IPS-NIHi11 (cell line): ENCODE results near the gene TMEM169.

Source experiments
- DNase-seq: peaks from one replicate; pipeline ENCODE4 v3.0.0; 2012; ENCODE audit warnings: mixed read lengths, low spot score

The TMEM169 gene

DNA sequence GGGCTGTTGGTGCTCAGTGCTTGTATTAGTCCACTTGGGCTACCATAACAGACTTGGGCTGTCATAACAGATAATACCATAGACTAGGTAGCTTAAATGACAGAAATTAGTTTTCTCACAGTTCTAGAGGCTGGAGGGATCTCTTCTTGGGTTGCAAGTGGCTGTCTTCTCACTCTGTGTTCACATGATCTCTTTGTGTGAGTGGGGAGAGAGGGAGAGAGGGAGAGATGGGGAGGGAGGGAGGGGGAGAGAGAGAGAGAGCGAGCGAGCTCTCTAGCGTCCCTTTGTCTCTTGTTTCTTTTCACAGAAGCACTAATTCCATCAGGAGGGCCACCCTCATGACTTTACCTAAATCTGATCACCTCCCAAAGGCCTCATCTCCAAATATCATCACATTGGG, 23.0 kb downstream of the TMEM169 start:
- DNase-seq = no peak

DNA sequence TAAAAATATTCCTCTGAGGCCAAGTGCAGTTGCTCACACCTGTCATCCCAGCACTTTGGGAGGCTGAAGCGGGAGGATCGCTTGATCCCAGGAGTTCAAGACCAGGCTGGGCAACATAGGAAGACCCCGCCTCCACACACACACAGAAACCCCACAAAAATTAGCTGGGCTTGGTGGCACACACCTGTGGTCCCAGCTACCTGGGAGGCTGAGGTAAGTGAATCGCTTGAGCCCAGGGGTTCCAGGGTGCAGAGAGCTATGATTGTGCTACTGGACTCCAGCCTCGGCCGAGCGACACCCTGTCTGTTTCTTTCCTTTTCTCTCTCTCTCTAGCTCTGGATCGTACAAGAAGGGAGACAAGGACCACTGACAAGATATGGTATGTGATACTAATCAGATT, 25.6 kb downstream of the TMEM169 start:
- DNase-seq = no peak

- no peak for DNase-seq
Observed at GRCh38 chr2:216107760-216108159, 26.0 kb downstream of the TMEM169 start.

DNA sequence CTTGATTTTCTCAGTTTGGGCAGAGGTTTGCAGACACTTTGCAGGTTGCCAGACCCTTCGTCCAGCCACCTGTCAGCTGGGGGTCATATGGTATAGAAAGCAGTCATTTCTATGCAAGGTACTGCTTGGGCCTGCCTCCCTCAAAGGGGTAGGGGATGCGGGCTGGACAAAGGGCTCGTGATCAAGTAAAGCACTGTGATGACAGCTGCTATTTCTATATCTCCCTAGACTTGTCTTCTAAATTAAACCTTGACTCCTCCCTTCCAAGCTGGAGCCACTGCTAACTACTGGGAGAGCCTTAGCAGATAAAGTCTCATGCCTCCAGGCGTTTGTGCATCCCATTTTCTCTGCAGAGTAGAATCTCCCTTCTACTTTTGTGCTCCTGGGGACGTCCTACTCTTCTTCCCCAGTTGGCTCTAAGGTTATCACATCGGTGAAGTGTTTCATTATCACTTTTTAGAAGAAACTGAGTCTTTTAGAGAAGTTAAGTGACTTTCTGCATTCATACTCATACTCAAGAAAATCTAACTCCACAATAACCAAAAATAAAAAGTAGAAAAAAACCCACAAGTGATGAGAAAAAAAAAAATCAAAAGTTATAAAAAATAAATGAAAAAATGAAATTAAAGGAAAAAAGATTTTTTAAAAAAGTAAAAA, 26.7 kb downstream of the TMEM169 start:
- DNase-seq = no peak

DNA sequence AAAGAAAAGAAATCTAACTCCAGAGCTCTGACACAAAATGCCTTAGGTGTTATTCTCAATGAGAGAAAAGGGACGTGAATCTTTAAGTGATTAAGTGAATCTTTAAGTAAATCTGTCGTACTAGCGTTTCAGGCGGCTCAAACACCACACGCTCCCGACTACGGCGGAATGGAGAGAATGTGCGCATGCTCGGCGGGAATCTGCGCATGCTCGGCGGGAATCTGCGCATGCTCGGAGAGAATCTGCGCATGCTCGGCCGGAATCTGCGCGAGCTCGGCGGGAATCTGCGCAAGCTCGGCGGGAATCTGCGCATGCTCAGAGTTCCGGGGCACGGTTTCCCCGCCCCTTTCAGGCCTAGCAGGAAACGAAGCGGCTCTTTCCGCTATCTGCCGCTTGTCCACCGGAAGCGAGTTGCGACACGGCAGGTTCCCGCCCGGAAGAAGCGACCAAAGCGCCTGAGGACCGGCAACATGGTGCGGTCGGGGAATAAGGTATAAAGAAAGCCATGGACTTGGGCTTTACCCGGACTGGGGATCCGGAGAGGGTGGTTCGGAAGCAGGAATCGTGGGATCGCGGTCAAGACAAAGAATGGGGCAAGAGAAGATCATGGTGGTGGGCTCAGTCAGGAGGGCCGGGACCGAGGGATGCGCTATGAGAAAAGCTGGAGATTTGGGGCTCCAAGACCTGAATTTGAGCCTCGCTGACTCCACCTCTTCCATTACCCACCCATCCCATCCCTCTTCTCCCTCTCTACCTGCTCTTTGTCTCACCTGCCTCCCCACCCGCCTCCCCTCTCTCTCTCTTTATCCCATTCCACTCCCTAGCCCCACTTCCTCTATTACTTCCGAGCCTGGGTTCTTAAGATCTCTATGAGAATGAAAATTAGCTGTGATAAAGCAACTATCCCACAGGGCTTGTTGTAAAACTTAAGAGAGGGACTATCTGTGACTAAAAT, 27.5 kb downstream of the TMEM169 start, which contains the start of gene XRCC5:
XRCC5 (plus strand) TSS at position 382 of the 955 bp plus-strand sequence; CDS start at position 471, 89 bp downstream.
- DNase-seq = peak; percentile 89

DNA sequence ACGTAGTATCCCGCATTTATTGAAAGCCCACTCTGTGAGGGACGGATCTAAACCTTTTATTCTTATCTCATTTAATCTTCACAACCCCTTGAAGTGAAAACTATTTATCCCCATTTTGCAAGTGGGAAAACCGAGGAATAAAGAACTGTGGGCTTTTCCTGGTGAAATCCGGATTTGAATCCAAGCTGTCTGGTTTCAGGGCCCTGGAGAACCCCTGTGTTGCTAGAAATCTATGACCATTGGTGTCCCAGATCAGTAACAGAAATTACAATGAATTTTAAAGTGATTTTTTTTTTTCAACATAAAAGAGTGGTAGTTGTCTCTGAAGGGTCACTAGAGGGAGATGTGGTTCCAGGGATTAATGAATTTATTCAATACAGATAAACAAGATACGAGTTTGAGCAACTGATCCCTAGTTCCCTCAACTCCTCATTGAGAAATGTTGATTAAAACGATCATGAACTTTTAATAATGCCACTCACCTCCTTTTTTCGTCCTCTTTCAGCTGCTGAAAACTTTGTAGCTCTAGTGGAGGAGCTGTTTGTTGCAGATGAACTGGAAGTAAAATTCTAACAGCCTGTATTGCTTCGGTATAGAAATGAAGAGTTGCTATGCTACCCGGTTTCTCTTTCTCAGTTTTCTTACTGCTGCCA, 28.4 kb downstream of the TMEM169 start:
- DNase-seq = no peak

GRCh38 chr2:216110620-216111019, 28.9 kb downstream of the TMEM169 start:
- no peak for DNase-seq

GRCh38 chr2:216111122-216111521, 29.4 kb downstream of the TMEM169 start:
- no peak for DNase-seq

- DNase-seq = no peak
Observed at GRCh38 chr2:216112926-216113325, 31.2 kb downstream of the TMEM169 start.

- DNase-seq = no peak
Observed at GRCh38 chr2:216113572-216113971, 31.9 kb downstream of the TMEM169 start.

DNA sequence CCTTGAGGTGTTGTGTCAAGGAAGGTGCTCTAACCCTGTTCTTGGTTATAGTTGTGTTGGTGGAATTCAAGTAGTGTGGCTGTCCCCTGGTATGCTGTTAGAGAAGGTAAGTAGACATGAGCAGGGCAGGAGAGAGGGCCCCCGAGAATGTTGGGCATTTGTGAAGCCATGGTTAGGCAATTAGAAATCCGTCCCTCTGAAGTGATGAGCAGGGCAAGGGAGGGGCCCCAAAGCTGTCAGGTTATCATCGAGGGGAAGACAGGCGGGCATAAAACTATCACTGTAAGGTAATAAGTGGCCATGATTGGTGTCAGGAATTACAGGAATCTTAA, 32.6 kb downstream of the TMEM169 start:
- DNase-seq = no peak

- peak; percentile 95 for DNase-seq
Observed at GRCh38 chr2:216114714-216115531, 33.2 kb downstream of the TMEM169 start.

DNA sequence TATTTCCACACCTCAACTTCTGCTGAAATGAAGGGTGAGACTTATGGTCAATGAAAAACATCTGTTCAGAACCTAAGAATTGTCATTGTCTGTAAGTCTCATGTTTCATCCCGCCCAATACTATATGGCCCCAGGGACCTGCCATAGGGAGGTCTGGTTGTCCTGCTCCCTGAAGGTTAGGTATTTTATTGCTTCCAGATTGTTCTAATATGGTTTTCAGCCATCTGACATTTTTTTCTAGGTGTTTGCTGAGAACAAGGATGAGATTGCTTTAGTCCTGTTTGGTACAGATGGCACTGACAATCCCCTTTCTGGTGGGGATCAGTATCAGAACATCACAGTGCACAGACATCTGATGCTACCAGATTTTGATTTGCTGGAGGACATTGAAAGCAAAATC, 34.7 kb downstream of the TMEM169 start:
- DNase-seq = no peak

- no peak for DNase-seq
Observed at GRCh38 chr2:216117561-216118340, 36.0 kb downstream of the TMEM169 start.

DNA sequence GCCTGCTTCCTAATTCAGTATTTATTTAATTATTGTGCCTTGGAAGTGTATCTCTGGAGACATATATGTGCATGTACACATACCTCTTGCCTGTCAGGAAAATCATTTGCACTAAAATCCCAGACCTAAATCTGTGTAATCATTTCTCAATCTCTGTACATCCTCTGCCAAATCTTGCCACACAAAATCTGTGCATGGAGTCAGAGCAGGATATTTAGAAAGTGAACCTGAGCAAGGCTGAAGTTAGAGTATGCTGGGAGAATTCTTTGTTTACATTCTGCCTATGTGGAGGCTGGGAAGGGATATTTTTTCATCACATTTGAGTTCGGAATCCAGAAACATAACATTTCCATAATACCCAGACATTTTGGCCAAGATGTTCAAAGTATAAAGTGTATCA, 36.8 kb downstream of the TMEM169 start:
- no peak for DNase-seq

GRCh38 chr2:216119146-216119545, 37.4 kb downstream of the TMEM169 start:
- no peak for DNase-seq

- DNase-seq = no peak
Observed at GRCh38 chr2:216119986-216120385, 38.3 kb downstream of the TMEM169 start.

DNA sequence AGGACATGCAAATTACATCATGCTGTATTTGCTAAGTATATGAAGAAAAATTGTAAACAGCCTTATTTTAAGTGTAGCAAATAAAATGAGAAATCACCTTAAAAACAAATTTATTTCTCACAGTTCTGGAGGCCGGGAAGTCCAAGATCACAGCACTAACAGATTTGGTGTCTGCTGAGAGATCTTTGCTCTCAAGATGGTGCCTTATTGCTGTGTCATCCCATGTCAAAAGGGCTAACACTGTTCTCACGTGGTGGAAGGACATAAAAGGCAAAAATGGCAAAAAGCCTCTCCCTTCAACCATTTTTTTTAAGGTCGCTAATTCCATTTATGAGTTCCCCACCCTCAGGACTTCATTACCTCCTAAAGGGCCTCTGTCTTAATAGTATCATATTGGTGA, 39.5 kb downstream of the TMEM169 start:
- DNase-seq = no peak

DNA sequence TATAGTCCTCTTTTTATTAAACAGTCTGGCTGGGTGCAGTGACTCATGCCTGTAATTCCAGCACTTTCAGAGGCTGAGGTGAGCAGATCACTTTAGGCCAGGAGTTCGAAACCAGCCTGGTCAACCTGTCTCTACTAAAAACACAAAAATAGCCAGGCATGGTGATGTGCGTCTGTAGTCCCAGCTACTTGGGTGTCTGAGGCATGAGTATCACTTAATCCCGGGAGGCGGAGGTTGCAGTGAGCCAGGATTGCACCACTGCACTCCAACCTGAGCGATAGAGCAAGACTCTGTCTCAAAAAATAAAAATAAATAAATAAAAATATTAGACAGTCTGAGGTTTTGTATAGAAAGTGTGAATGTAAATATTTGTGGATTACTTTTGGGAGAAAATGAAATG, 45.2 kb downstream of the TMEM169 start:
- no peak for DNase-seq

- no peak for DNase-seq
Observed at GRCh38 chr2:216130346-216130971, 48.7 kb downstream of the TMEM169 start.
